Upper lobe of right lung (tissue), 1 donor: Measurements from ENCODE around the gene LCMT1. TPM values are rescaled to one million over a fixed set of nuclear protein-coding genes. Genes with fewer than 3 reads are reported as not detected.

ENCODE experiments used
- ATAC-seq: fragments of 200-7000 bp; cut with Tn5 transposase; one replicate; pipeline ENCODE4 v1.9.1; 2020; ENCODE audit warnings: mild to moderate bottlenecking, moderate library complexity
- DNase-seq: peaks from one replicate; pipeline ENCODE4 v3.0.0-alpha.2; 2020
- H3K27ac ChIP-seq: fragments of 200-600 bp; one replicate; pipeline ENCODE4 v1.8.0; 2022
- H3K27me3 ChIP-seq: fragments of 200-600 bp; one replicate; pipeline ENCODE4 v1.8.0; 2022; ENCODE audit warnings: mild to moderate bottlenecking
- H3K36me3 ChIP-seq: fragments of 200-600 bp; one replicate; pipeline ENCODE4 v1.8.0; 2022
- H3K4me1 ChIP-seq: fragments of 200-600 bp; one replicate; pipeline ENCODE4 v1.8.0; 2022
- H3K4me3 ChIP-seq: fragments of 200-600 bp; one replicate; pipeline ENCODE4 v1.8.0; 2022; ENCODE audit warnings: mild to moderate bottlenecking
- H3K9me3 ChIP-seq: fragments of 200-600 bp; one replicate; pipeline ENCODE4 v1.8.0; 2022
- intact Hi-C: fragments of 100-400 bp; cut with DNase I; formaldehyde crosslinking; loops from one replicate; pipeline ENCODE4 v1.11.0; 2022
- total RNA-seq: library from RNA; stranded (reverse); fragmentation: NEBNext Ultra II Directional; extraction: Animal tissue kit (Norgen Biotek cat#: 25700); gene quantifications from one replicate; pipeline ENCODE4 v1.2.1, GENCODE V29; 2021
- TF ChIP-seq, protein P1 (sequence below): fragments of 200-600 bp; IDR thresholded peaks from one replicate; pipeline ENCODE4 v1.8.0; 2022; ENCODE audit warnings: antibody characterized with exemption
- donor health status: DM: no; HTN: yes; CAD: no; lungs with severe emphysema.

LCMT1 gene
- total RNA-seq, 1 donor from 2014 or later: 31.7 TPM

DNA sequence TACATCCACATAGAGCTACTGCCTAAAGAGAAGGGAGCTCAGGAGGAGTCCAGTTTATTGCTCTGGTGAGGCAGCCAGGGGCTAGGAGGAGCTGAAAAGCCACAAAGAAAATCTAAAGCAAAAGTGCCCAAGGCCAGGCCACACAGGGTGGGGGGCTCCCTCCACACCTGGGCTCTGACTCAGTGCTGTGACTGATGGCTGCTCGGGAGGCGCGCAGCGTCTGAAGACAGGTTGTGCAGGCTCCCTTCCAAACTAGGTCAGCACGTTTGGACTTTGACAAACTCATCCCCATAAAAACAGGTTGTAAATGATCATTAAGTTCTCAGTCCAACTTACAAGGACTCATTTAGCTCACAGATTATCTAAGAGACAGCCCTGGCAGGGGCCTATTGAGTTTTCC lies 22.2 kb upstream of the LCMT1 start:
- Histone ChIP-seq H3K27ac (no peak overlapping the region), H3K4me3 (no peak overlapping the region), H3K27me3 (no peaks in the 10 kb centered on the region), H3K9me3 (no peaks in the 10 kb centered on the region), H3K4me1 (no peaks in the 10 kb centered on the region), H3K36me3 (no peaks in the 10 kb centered on the region)
- DNase-seq: no peak
- TF ChIP-seq, protein P1, sequence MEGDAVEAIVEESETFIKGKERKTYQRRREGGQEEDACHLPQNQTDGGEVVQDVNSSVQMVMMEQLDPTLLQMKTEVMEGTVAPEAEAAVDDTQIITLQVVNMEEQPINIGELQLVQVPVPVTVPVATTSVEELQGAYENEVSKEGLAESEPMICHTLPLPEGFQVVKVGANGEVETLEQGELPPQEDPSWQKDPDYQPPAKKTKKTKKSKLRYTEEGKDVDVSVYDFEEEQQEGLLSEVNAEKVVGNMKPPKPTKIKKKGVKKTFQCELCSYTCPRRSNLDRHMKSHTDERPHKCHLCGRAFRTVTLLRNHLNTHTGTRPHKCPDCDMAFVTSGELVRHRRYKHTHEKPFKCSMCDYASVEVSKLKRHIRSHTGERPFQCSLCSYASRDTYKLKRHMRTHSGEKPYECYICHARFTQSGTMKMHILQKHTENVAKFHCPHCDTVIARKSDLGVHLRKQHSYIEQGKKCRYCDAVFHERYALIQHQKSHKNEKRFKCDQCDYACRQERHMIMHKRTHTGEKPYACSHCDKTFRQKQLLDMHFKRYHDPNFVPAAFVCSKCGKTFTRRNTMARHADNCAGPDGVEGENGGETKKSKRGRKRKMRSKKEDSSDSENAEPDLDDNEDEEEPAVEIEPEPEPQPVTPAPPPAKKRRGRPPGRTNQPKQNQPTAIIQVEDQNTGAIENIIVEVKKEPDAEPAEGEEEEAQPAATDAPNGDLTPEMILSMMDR: no peak
- no peak for ATAC-seq
- intact Hi-C loops: no loop called here

DNA sequence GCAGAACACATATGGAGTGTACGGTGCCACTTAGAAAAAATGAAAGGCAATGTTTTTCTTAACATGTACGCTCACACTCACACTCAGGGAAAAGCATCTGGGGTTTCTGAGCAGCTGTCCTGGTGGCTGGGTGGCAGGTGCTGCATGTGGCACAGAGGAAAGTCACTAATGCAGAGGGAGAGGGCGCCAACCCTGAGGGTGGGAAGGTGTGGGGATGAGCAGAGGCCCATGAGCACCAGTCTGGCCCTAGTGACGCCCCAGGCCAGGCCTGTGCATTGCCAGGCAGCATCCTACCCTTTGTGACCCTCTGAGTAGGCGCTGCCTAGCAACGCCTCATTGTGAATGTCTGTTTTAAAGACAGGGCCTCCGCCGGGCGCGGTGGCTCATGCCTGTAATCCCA lies 19.1 kb upstream of the LCMT1 start:
- TF ChIP-seq, protein P1: no peak
- Histone ChIP-seq H3K4me1 (no peaks in the 10 kb centered on the region), H3K36me3 (no peaks in the 10 kb centered on the region), H3K9me3 (no peaks in the 10 kb centered on the region), H3K27me3 (no peaks in the 10 kb centered on the region), H3K4me3 (no peak overlapping the region), H3K27ac (no peak overlapping the region)
- no peak for DNase-seq
- intact Hi-C loops: no loop called here
- ATAC-seq: peak; percentile 36

- H3K4me3 ChIP-seq: no peak overlapping the region
- no peaks in the 10 kb centered on the region for H3K9me3 ChIP-seq
- TF ChIP-seq, protein P1: no peak
- intact Hi-C loops: no loop called here
- no peaks in the 10 kb centered on the region for H3K4me1 ChIP-seq
- no peaks in the 10 kb centered on the region for H3K27me3 ChIP-seq
- H3K27ac ChIP-seq: no peak overlapping the region
- no peaks in the 10 kb centered on the region for H3K36me3 ChIP-seq
- ATAC-seq (peak; percentile 59), DNase-seq (no peak)
Measured at GRCh38 chr16:25093208-25094061, 18.1 kb upstream of the LCMT1 start.

DNA sequence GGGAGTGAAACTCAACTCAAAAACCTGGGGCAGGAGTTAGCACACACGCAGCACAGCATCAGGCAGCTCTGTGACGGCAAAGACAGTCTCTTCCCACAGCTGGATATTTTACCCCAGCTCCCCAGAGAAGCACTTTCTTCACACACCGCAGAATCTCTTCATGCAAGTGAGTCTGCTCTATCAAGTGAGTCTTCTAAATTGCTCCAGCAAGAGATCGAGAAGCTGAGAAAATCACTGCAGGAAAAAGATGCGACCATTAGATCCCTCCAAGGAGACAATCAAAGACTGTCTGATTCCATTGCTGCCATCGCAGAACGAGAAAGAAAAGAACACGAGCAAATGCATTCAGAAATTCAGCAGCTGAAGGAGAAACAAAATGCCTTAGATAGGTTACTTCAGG lies 16.9 kb upstream of the LCMT1 start:
- ATAC-seq (no peak), DNase-seq (no peak)
- intact Hi-C loops: no loop called here
- no peaks in the 10 kb centered on the region for H3K4me1 ChIP-seq
- no peak overlapping the region for H3K27ac ChIP-seq
- no peaks in the 10 kb centered on the region for H3K27me3 ChIP-seq
- H3K9me3 ChIP-seq: no peaks in the 10 kb centered on the region
- TF ChIP-seq, protein P1: no peak
- H3K4me3 ChIP-seq: no peak overlapping the region
- no peaks in the 10 kb centered on the region for H3K36me3 ChIP-seq

- ATAC-seq: no peak
- intact Hi-C loops: no loop called here
Measured at GRCh38 chr16:25095636-25096035, 15.9 kb upstream of the LCMT1 start.

More at GRCh38 chr16:25095636-25096035, 15.9 kb upstream of the LCMT1 start:
- TF ChIP-seq, protein P1: no peak
- Histone ChIP-seq H3K4me1 (no peaks in the 10 kb centered on the region), H3K36me3 (no peaks in the 10 kb centered on the region), H3K27ac (no peak overlapping the region), H3K4me3 (no peak overlapping the region), H3K27me3 (no peaks in the 10 kb centered on the region), H3K9me3 (no peaks in the 10 kb centered on the region)
- no peak for DNase-seq
